ENCODE measurements around the gene PPIP5K2.

- no peak for TF ChIP-seq CTCF (IDR thresholded peaks at IDR 0.05)
- no peak for TF ChIP-seq POLR2A (IDR thresholded peaks at IDR 0.05)
These were observed 115.8 kb downstream of the PPIP5K2 start for GRCh38 chr5:103235891-103236290.
